Esophagus squamous epithelium (tissue), 5 donors: Measurements from ENCODE around the gene UBAC2. TPM values are rescaled to one million over a fixed set of nuclear protein-coding genes. Genes with fewer than 3 reads are reported as not detected.
"Not testable (repeated sequence)": the region's sequence is repeated elsewhere in the genome, so short reads cannot be mapped to it uniquely, and the experiment has no call there.

Experiments used
- DNase-seq: peaks from one replicate; lab custom pipeline; 2025; lab: John Stamatoyannopoulos, UW
- H3K27ac ChIP-seq, 4 donors: fragments of 200-600 bp; sonication (generic); one replicate each; pipeline ENCODE4 v1.5.1; 2016 to 2019; ENCODE audit warnings: mild to moderate bottlenecking in 1 of 4
- H3K27me3 ChIP-seq, 4 donors: fragments of 200-600 bp; sonication (generic); 1 replicate in 3 of 4; 2 replicates in 1 of 4; pipeline versions ENCODE4 v1.5.1 to v1.6.0; 2017 to 2021; ENCODE audit warnings: antibody characterized with exemption in 1 of 4
- H3K36me3 ChIP-seq, 3 donors: fragments of 200-600 bp; sonication (generic); one replicate each; pipeline ENCODE4 v1.5.1; 2016 to 2019
- H3K4me1 ChIP-seq, 3 donors: fragments of 200-600 bp; sonication (generic); one replicate each; pipeline ENCODE4 v1.5.1; 2017 to 2019
- H3K4me3 ChIP-seq, 4 donors: fragments of 200-600 bp; sonication (generic); 1 replicate in 3 of 4; 2 replicates in 1 of 4; pipeline ENCODE4 v1.5.1; 2016 to 2019; ENCODE audit warnings: mild to moderate bottlenecking in 2 of 4, moderate library complexity in 1 of 4
- H3K9me3 ChIP-seq, 3 donors: fragments of 200-600 bp; sonication (generic); one replicate each; pipeline ENCODE4 v1.5.1; 2016 to 2019
- POLR2A ChIP-seq, 4 donors: fragments of 450-650 bp; IDR thresholded peaks; one replicate each; pipeline ENCODE4 v1.6.1; 2017; ENCODE audit warnings: antibody characterized with exemption in 4 of 4, mild to moderate bottlenecking in 4 of 4, moderate library complexity in 3 of 4
- WGBS, 2 donors: methylation state at CpG; one replicate each; pipeline ENCODE4 v1.1.5; 2018; 5-methylcytosine and 5-hydroxymethylcytosine counted together
- intact Hi-C: fragments of 100-400 bp; cut with DNase I; formaldehyde crosslinking; loops from one replicate; pipeline ENCODE4 v1.15.0; 2022
- total RNA-seq, 4 donors: library from RNA; depleted of rRNA; stranded (reverse); fragments of >200 nt; gene quantifications; one replicate each; pipeline ENCODE4 v1.1.0, GENCODE V29; 2016
- TF ChIP-seq, protein P1 (sequence below), 6 experiments: fragments of 450-650 bp in 4 of 6; fragments of 200-600 bp in 2 of 6; sonication (generic) in 2 of 6; IDR thresholded peaks; one replicate each; pipeline ENCODE4 v1.5.1; 2016 to 2019; ENCODE audit warnings: antibody characterized with exemption in 6 of 6, mild to moderate bottlenecking in 4 of 6, moderate library complexity in 4 of 6
- donor health status: DM: yes; HTN: yes; CAD: no.

The UBAC2 gene
- total RNA-seq, 4 donors from 2014 or later = 60.8 to 84.6 (median 75.0) TPM

DNA sequence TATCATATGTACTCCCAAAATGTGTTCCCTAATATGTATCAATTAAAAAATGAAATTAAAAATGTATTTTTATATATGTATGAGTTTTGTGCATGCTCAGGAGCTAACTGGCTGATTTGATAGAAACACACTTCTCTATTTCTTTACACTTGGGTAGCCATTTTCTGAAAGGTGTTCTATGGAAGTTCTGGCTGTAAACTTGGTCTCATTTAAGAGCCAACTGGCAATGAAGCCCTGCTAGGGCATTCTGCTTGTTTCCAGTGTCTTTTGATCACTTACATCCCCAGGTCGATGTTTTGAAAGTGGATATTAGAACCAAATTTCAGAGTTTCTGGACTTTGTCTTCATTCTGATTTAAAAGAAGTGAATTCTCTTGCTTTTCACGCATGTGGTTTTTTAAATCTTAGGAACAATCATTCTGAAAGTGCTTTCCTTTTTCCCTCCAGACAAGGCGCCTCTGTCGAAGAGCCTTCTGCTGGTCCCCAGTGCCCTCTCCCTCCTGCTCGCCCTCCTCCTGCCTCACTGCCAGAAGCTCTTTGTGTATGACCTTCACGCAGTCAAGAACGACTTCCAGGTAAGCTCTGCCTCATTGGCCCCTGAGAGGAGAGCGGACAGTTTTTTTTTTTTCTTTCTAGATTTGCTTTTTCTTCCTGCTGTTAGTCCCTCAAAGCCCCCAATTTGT is 37.5 kb downstream of the UBAC2 start:
- 61 to 78% methylated on average over 8 of the region's 8 CpGs for WGBS, 2 donors
- no peak for DNase-seq
- Histone ChIP-seq H3K36me3 (peaks cover 0 to 39% (median 15%) of the 10 kb centered on the region in 3 donors), H3K27me3 (no peaks in the 10 kb centered on the region), H3K9me3 (no peaks in the 10 kb centered on the region), H3K27ac (no peak overlapping the region), H3K4me1 (no peaks in the 10 kb centered on the region), H3K4me3 (no peak overlapping the region)
- intact Hi-C loops = no loop called here
- TF ChIP-seq, protein P1, sequence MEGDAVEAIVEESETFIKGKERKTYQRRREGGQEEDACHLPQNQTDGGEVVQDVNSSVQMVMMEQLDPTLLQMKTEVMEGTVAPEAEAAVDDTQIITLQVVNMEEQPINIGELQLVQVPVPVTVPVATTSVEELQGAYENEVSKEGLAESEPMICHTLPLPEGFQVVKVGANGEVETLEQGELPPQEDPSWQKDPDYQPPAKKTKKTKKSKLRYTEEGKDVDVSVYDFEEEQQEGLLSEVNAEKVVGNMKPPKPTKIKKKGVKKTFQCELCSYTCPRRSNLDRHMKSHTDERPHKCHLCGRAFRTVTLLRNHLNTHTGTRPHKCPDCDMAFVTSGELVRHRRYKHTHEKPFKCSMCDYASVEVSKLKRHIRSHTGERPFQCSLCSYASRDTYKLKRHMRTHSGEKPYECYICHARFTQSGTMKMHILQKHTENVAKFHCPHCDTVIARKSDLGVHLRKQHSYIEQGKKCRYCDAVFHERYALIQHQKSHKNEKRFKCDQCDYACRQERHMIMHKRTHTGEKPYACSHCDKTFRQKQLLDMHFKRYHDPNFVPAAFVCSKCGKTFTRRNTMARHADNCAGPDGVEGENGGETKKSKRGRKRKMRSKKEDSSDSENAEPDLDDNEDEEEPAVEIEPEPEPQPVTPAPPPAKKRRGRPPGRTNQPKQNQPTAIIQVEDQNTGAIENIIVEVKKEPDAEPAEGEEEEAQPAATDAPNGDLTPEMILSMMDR (IDR thresholded peaks at IDR 0.05) = no peak
- TF ChIP-seq POLR2A (IDR thresholded peaks at IDR 0.05) = no peak

GRCh38 chr13:99246100-99246499 is 45.4 kb downstream of the UBAC2 start:
- TF ChIP-seq POLR2A (IDR thresholded peaks at IDR 0.05) = no peak
- TF ChIP-seq, protein P1 (IDR thresholded peaks at IDR 0.05) = no peak
- no peak overlapping the region for H3K27ac ChIP-seq
- intact Hi-C loops = no loop called here
- no peaks in the 10 kb centered on the region for H3K27me3 ChIP-seq
- peaks cover 0 to 71% (median 0%) of the 10 kb centered on the region in 3 donors for H3K36me3 ChIP-seq
- H3K4me1 ChIP-seq = no peaks in the 10 kb centered on the region
- DNase-seq = no peak
- WGBS, 2 donors = 100% methylated on average over 1 of the region's 1 CpG
- H3K4me3 ChIP-seq = no peak overlapping the region
- no peaks in the 10 kb centered on the region for H3K9me3 ChIP-seq

DNA sequence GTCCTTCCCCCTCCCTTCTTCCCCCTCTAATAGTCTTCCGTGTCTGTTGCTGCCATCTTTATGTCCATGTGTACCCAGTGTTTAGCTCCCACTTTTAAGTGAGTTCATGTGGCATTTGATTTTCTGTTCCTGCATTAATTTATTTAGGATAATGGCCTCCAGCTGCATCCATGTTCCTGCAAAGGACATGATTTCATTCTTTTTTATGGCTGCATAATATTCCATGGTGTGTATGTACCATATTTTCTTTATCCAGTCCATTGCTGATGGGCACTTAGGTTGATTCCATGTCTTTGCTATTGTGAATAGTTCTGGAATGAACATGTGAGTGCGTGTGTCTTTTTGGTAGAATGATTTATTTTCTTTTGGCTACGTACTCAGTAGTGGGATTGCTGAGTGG is 48.5 kb downstream of the UBAC2 start:
- intact Hi-C loops = not testable (repeated sequence)

GRCh38 chr13:99249606-99250005 is 49.0 kb downstream of the UBAC2 start:
- DNase-seq, H3K4me3 ChIP-seq, H3K4me1 ChIP-seq, intact Hi-C loops, H3K27me3 ChIP-seq, H3K9me3 ChIP-seq, H3K27ac ChIP-seq: not testable (repeated sequence)
- WGBS, 2 donors = 93 to 100% methylated on average over 2 of the region's 2 CpGs
- H3K36me3 ChIP-seq = peaks cover 0 to 77% (median 0%) of the 10 kb centered on the region in 3 donors

More for the DNA sequence above, 48.5 kb downstream of the UBAC2 start:
- H3K4me1 ChIP-seq, H3K27ac ChIP-seq, H3K9me3 ChIP-seq, H3K27me3 ChIP-seq, DNase-seq, H3K4me3 ChIP-seq: not testable (repeated sequence)
- peaks cover 0 to 77% (median 0%) of the 10 kb centered on the region in 3 donors for H3K36me3 ChIP-seq
- 98 to 100% methylated on average over 3 of the region's 3 CpGs for WGBS, 2 donors

- Histone ChIP-seq H3K27me3 (no peaks in the 10 kb centered on the region), H3K4me1 (no peaks in the 10 kb centered on the region), H3K27ac (no peak overlapping the region), H3K9me3 (no peaks in the 10 kb centered on the region), H3K4me3 (no peak overlapping the region), H3K36me3 (peaks cover 0 to 74% (median 0%) of the 10 kb centered on the region in 3 donors)
- intact Hi-C loops = no loop called here
- DNase-seq = no peak
- TF ChIP-seq POLR2A (IDR thresholded peaks at IDR 0.05) = no peak
- TF ChIP-seq, protein P1 (IDR thresholded peaks at IDR 0.05) = no peak
- WGBS, 2 donors = 86 to 91% methylated on average over 5 of the region's 5 CpGs
Observed at GRCh38 chr13:99250982-99251825, 50.5 kb downstream of the UBAC2 start.

- no peak for DNase-seq
- H3K9me3 ChIP-seq = no peaks in the 10 kb centered on the region
- H3K36me3 ChIP-seq = peaks cover 0 to 76% (median 0%) of the 10 kb centered on the region in 3 donors
- TF ChIP-seq, protein P1 (IDR thresholded peaks at IDR 0.05) = no peak
- intact Hi-C loops = no loop called here
- H3K4me1 ChIP-seq = no peaks in the 10 kb centered on the region
- WGBS, 2 donors = 81 to 91% methylated on average over 4 of the region's 4 CpGs
- no peak overlapping the region for H3K27ac ChIP-seq
- no peaks in the 10 kb centered on the region for H3K27me3 ChIP-seq
- H3K4me3 ChIP-seq = no peak overlapping the region
Observed at GRCh38 chr13:99251921-99252320, 51.3 kb downstream of the UBAC2 start.
